Lower lobe of right lung (tissue), 2 donors: ENCODE data around the gene SIVA1. TPM values are rescaled to one million over a fixed set of nuclear protein-coding genes. Genes with fewer than 3 reads are reported as not detected.

Source experiments
- ATAC-seq, 2 donors: fragments of 200-7000 bp; cut with Tn5 transposase; one replicate each; pipeline ENCODE4 v1.9.1; 2020 to 2022; ENCODE audit warnings: mild to moderate bottlenecking in 2 of 2, moderate library complexity in 2 of 2
- DNase-seq: peaks from one replicate; pipeline ENCODE4 v3.0.0-alpha.2; 2020
- H3K27ac ChIP-seq: fragments of 200-600 bp; one replicate; pipeline ENCODE4 v1.8.0; 2022
- H3K27me3 ChIP-seq: fragments of 200-600 bp; one replicate; pipeline ENCODE4 v1.8.0; 2022; ENCODE audit warnings: low read depth
- H3K36me3 ChIP-seq: fragments of 200-600 bp; one replicate; pipeline ENCODE4 v1.8.0; 2022; ENCODE audit warnings: mild to moderate bottlenecking
- H3K4me1 ChIP-seq: fragments of 200-600 bp; one replicate; pipeline ENCODE4 v1.8.0; 2022
- H3K4me3 ChIP-seq: fragments of 200-600 bp; one replicate; pipeline ENCODE4 v1.8.0; 2022; ENCODE audit warnings: mild to moderate bottlenecking
- H3K9me3 ChIP-seq: fragments of 200-600 bp; one replicate; pipeline ENCODE4 v1.8.0; 2022
- intact Hi-C: fragments of 100-400 bp; cut with DNase I; formaldehyde crosslinking; loops from one replicate; pipeline ENCODE4 v1.11.0; 2022
- total RNA-seq: library from RNA; stranded (reverse); fragmentation: NEBNext Ultra II Directional; extraction: Animal tissue kit (Norgen Biotek cat#: 25700); gene quantifications from one replicate; pipeline ENCODE4 v1.2.1, GENCODE V29; 2021
- TF ChIP-seq, protein P1 (sequence below): fragments of 200-600 bp; IDR thresholded peaks from one replicate; pipeline ENCODE4 v1.8.0; 2022; ENCODE audit warnings: antibody characterized with exemption, mild to moderate bottlenecking
- donor health status: DM: no; HTN: yes; CAD: no; lungs with severe emphysema.

The SIVA1 gene
- total RNA-seq, 1 donor from 2014 or later = 66.3 TPM

DNA sequence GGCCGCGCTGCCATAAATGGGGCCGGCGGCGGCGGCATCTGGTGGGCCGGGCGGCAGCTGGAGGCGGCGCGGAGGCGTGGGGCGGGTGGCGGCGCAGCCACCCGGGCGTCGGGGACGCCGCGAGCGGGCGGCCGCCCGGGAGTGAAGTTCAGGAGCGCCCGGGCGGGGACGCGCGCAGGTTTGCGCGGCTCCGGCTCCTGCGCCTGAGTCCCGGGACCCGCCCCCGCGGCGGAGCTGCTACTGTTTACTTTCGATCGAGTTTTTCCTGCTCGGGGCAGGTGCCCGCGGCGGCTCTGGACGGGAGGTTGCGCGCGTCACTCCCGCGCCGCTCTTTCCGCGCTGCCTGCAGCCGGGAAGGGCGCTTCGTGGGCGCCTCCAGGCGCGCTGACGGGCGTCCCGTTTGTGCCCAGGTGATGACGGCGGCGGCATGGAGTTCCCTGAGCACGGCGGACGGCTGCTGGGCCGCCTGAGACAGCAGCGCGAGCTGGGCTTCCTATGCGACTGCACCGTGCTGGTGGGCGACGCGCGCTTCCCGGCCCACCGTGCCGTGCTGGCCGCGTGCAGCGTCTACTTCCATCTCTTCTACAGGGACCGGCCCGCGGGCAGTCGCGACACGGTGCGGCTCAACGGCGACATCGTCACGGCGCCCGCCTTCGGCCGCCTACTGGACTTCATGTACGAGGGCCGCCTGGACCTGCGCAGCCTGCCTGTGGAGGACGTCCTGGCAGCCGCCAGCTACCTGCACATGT, 48.0 kb downstream of the SIVA1 start, which contains the start of gene ZBTB42:
Gene ZBTB42, plus strand, starts transcription at position 331 of the 749 bp plus-strand sequence. Its CDS starts 97 bp downstream, at position 428.
- Histone ChIP-seq H3K27me3 (no peaks in the 10 kb centered on the region), H3K27ac (peak within 1 kb of the TSS; percentile 96), H3K36me3 (no peaks in the 10 kb centered on the region), H3K4me1 (peaks cover 73% of the 10 kb centered on the region), H3K4me3 (peak within 1 kb of the TSS; percentile 88), H3K9me3 (no peaks in the 10 kb centered on the region)
- DNase-seq (peak; percentile 93), ATAC-seq (peak; percentile 68 to 69)
- TF ChIP-seq, protein P1, sequence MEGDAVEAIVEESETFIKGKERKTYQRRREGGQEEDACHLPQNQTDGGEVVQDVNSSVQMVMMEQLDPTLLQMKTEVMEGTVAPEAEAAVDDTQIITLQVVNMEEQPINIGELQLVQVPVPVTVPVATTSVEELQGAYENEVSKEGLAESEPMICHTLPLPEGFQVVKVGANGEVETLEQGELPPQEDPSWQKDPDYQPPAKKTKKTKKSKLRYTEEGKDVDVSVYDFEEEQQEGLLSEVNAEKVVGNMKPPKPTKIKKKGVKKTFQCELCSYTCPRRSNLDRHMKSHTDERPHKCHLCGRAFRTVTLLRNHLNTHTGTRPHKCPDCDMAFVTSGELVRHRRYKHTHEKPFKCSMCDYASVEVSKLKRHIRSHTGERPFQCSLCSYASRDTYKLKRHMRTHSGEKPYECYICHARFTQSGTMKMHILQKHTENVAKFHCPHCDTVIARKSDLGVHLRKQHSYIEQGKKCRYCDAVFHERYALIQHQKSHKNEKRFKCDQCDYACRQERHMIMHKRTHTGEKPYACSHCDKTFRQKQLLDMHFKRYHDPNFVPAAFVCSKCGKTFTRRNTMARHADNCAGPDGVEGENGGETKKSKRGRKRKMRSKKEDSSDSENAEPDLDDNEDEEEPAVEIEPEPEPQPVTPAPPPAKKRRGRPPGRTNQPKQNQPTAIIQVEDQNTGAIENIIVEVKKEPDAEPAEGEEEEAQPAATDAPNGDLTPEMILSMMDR = no peak
- intact Hi-C loops = no loop called here

DNA sequence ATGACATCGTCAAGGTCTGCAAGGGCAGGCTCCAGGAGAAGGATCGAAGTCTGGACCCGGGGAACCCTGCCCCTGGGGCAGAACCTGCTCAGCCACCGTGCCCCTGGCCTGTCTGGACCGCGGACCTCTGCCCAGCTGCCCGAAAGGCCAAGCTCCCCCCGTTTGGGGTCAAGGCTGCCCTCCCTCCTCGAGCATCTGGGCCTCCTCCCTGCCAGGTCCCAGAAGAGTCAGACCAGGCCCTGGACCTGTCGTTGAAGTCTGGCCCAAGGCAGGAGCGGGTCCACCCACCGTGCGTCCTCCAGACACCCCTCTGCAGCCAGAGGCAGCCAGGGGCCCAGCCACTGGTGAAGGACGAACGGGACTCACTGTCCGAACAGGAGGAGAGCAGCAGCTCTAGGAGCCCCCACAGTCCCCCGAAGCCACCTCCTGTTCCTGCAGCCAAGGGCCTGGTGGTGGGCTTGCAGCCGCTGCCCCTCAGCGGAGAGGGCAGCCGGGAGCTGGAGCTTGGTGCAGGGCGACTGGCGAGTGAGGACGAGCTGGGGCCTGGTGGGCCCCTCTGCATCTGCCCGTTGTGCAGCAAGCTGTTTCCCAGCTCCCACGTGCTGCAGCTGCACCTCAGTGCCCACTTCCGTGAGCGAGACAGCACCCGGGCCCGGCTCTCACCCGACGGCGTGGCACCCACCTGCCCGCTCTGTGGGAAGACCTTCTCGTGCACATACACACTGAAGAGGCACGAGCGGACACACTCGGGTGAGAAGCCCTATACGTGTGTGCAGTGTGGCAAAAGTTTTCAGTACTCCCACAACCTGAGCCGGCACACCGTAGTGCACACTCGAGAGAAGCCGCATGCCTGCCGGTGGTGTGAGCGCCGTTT, 48.8 kb downstream of the SIVA1 start:
- H3K4me1 ChIP-seq = peaks cover 69% of the 10 kb centered on the region
- H3K36me3 ChIP-seq = no peaks in the 10 kb centered on the region
- H3K4me3 ChIP-seq = peak overlapping the region; percentile 88
- no peaks in the 10 kb centered on the region for H3K27me3 ChIP-seq
- ATAC-seq (no peak), DNase-seq (no peak)
- intact Hi-C loops = no loop called here
- no peaks in the 10 kb centered on the region for H3K9me3 ChIP-seq
- TF ChIP-seq, protein P1 = no peak
- H3K27ac ChIP-seq = peak overlapping the region; percentile 82

DNA sequence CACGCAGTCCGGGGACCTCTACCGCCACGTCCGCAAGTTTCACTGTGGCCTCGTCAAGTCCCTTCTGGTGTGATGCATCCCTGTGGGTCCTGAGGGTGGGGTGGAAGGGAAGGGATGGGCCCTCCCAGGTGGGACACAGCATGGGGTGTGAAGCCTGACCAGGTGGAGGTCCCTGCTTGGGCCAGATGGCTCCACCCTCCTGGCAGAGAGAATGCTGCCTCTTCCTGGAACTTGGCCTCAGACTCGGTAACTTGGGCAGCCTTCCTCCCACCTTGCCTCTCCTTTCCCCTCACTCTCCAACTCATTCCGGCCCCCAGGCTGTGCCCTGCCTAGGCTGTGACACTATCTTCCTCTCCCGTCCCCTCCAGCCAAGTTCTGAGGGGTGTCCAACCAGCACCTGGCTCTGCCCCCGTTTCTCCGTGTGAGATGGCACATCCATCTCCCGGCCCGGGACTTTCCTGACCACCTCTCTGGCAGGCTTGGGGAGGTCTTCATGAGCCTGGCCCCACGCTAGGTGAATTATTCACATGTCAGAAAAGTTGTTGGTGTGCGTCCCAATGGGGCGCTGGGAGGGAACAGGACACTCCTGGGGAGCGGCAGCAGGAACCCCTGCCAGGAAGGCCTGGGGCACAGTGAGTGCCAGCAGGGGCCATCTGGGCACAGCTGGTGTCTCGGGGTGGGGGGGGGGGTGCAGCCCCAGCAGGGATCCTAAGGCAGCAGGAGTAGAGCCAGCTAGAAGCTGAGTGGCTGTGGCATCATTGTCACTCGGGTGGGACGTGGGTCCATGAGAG, 49.6 kb downstream of the SIVA1 start:
- no peak for DNase-seq
- H3K4me1 ChIP-seq = peaks cover 61% of the 10 kb centered on the region
- no peaks in the 10 kb centered on the region for H3K9me3 ChIP-seq
- H3K36me3 ChIP-seq = no peaks in the 10 kb centered on the region
- peak overlapping the region; percentile 88 for H3K4me3 ChIP-seq
- intact Hi-C loops = no loop called here
- ATAC-seq = no peak
- TF ChIP-seq, protein P1 = no peak
- H3K27ac ChIP-seq = no peak overlapping the region
- H3K27me3 ChIP-seq = no peaks in the 10 kb centered on the region

DNA sequence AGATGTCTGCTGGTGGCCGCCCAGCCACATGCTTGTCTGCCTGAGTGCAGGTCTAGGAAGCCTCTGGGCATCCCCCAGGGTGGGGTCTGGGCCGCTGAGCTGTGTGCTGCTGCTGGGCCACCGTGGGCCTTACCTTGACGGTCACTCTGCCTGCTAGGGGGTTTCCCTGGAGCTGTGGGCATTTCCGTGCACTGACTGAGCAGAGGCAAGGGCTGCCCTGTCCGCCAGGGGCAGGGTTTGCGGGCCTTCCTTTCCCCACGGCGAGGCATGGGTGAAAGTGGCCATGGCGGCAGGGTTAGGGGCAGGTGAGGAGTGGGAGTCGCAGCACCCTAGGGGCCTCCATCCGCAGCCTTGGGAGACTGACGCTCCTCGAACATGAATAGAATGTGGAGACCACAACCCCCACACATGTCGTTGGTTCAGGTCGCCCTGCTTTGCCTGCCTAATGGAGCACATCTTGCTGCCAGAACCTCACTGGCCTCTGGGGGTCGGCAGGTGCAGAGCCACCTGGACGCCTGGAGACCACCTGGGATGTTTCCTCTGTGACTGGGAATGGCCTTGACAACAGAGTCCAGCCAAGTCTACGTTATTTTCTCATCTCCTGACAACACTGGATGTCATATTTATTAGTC, 50.4 kb downstream of the SIVA1 start:
- intact Hi-C loops = no loop called here
- H3K27ac ChIP-seq = no peak overlapping the region
- TF ChIP-seq, protein P1 = no peak
- no peaks in the 10 kb centered on the region for H3K27me3 ChIP-seq
- ATAC-seq = no peak
- H3K4me1 ChIP-seq = peaks cover 54% of the 10 kb centered on the region
- H3K4me3 ChIP-seq = no peak overlapping the region
- no peaks in the 10 kb centered on the region for H3K36me3 ChIP-seq
- DNase-seq = no peak
- no peaks in the 10 kb centered on the region for H3K9me3 ChIP-seq
